ENCODE measurements around the gene TBC1D8.

DNA sequence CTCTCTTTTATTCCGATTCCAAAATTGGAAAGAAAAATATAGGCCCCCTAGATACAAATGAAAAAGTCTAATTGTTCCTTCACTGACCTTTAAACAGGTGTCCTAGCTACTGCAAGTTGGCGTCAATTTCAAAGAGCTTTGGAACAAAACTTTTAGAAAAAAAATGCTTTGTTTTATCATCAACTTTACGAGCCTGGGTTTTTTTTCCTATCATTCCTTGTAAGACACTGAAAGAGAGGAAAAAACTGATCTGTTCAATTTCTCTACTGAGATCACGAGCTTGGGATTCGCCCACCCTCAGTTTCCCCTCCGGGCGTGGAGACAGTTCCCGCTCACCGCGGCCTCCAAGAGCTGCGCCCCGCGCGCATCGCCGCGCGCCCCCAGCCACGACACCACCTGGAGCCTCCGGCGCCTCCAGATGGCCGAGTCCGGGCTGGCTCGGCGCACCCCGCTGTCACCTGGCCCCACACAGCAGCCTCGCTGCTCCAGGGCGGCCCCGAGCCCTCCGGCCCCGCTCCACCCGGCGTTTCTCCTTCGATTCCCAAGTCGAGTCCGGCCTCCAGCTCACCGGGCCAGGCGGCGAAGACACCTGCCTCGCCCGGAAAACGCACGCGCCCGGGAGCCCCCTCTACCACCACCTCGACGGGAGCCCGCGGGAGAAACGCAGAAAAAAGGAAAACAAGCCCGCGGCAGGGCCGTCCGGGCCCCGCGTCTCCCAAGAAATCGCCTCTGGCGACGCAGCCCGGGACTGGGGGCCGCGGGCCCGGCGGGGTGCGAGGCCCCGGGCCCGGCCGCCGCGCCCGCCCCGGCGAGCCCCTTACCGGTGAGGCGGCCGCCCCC is 656 bp downstream of the TBC1D8 start:
- TF ChIP-seq POLR2A (IDR thresholded peaks at IDR 0.05; ENCODE audit: low read depth, low read length) (no peak), TAF1 (IDR thresholded peaks at IDR 0.05; ENCODE audit: borderline replicate concordance, low read depth, low read length) (no peak), POLR2AphosphoS5 (IDR thresholded peaks at IDR 0.05; ENCODE audit: low read depth, low read length) (no peak)
